Calu3 (cell line): ENCODE results near the gene STK4. TPM values are rescaled to one million over a fixed set of nuclear protein-coding genes. Genes with fewer than 3 reads are reported as not detected.

Experiments used
- BruUV-seq: library from RNA; stranded (reverse); fragments of 400-500 nt; replicated peaks from 2 replicates; lab custom pipeline; 2021; lab: Mats Ljungman, UMichigan
- CTCF ChIA-PET: fragments of 300-600 bp; sonication (Branson Sonifier 250); formaldehyde crosslinking; loops from one replicate; lab custom pipeline; 2022; ENCODE audit warnings: antibody characterized with exemption; lab: Charles Lee
- DNase-seq: peaks from one replicate; pipeline ENCODE4 v3.0.0; 2022
- H3K27ac Mint-ChIP-seq: one replicate; pipeline ENCODE4 v1.8.0; 2022; ENCODE audit warnings: mixed read lengths; ENCODE audit not compliant: unreplicated experiment
- H3K27me3 Mint-ChIP-seq: one replicate; pipeline ENCODE4 v1.8.0; 2022; ENCODE audit warnings: mixed read lengths; ENCODE audit not compliant: unreplicated experiment
- H3K36me3 Mint-ChIP-seq: one replicate; pipeline ENCODE4 v1.8.0; 2022; ENCODE audit warnings: mild to moderate bottlenecking, moderate library complexity, mixed read lengths; ENCODE audit not compliant: insufficient read depth, unreplicated experiment
- H3K4me1 Mint-ChIP-seq: one replicate; pipeline ENCODE4 v1.8.0; 2022; ENCODE audit warnings: mild to moderate bottlenecking, low read depth, mixed read lengths; ENCODE audit not compliant: unreplicated experiment
- H3K4me3 Mint-ChIP-seq: one replicate; pipeline ENCODE4 v1.8.0; 2022; ENCODE audit warnings: mild to moderate bottlenecking, low read depth, moderate library complexity, mixed read lengths; ENCODE audit not compliant: unreplicated experiment
- H3K9me3 Mint-ChIP-seq: one replicate; pipeline ENCODE4 v1.8.0; 2022; ENCODE audit warnings: low read depth, mixed read lengths; ENCODE audit not compliant: unreplicated experiment
- CTCF ChIP-seq: fragments of 200-600 bp; IDR thresholded peaks from one replicate; pipeline ENCODE4 v1.8.0; 2022; ENCODE audit warnings: antibody characterized with exemption; ENCODE audit not compliant: unreplicated experiment
- intact Hi-C: fragments of 100-400 bp; cut with micrococcal nuclease; formaldehyde crosslinking; loops from one replicate; pipeline ENCODE4 v1.10.0; 2022; ENCODE audit not compliant: unreplicated experiment
- total RNA-seq: library from RNA; stranded (reverse); gene quantifications from 2 replicates; pipeline ENCODE4 v1.2.3, GENCODE V29; 2022

Gene STK4
- total RNA-seq, 1 experiment from 2014 or later: 53.1 TPM

DNA sequence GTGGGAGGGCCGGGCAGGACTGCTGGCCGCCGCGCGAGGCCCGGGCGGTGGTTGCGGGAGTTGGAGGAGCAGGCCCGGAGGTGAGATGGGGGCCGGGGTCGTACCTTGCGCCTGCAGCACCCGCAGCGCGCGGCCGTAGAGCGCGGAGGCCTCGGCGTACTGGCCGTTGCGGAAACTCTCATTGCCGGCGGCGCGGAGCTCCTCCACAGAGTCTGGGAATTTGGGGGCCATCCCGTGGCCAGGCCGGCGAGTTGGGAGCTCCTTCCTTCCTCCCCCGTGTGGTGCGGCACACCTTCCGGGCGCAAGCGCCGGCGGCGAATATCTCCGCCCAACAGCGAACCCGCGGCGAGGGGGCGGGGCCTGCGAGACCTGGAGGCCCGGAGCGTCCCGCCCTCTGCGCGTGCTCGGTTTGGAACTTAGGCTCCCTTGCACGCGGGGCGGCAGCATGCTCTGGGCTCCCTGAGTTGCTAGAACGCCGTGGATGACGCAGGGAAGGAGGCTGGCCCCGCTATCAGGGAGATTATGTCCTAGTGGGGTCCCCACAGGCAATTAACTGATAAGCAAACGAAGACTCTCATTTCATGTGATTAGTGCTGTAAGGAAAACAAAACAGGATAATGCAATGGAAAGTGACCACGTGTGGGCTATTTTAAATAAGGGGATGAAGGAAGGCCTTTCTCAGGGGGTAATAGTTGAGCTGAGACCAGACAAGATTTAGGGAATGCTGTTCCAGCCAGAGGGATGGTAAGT lies 6.0 kb upstream of the STK4 start, which contains the start of gene TOMM34:
Gene TOMM34 (minus strand): TSS at position 295 of the 750 bp plus-strand sequence. CDS start 64 bp downstream, at position 231.
- Mint-ChIP-seq H3K27me3 (no peaks in the 10 kb centered on the region), H3K9me3 (no peaks in the 10 kb centered on the region), H3K4me1 (peaks cover 40% of the 10 kb centered on the region), H3K27ac (peak within 1 kb of the TSS; percentile 66), H3K4me3 (peak within 1 kb of the TSS; percentile 77), H3K36me3 (peaks cover 52% of the 10 kb centered on the region)
- no peak for TF ChIP-seq CTCF
- CTCF ChIA-PET: interaction anchor here (0.6 to 1.5 kb wide), 6 partner anchors 8 to 151 kb away, joined by 3 to 7 read pairs (median 3); partner anchors contain the start of gene YWHAB
- TSS peak; percentile 57 for BruUV-seq
- intact Hi-C loops: no loop called here
- DNase-seq: peak; percentile 99

GRCh38 chr20:44961011-44961869 lies 5.1 kb upstream of the STK4 start:
- BruUV-seq: no TSS peak
- no peak for DNase-seq
- Mint-ChIP-seq H3K27me3 (no peaks in the 10 kb centered on the region), H3K4me3 (no peak overlapping the region), H3K4me1 (peaks cover 46% of the 10 kb centered on the region), H3K27ac (no peak overlapping the region), H3K36me3 (peaks cover 53% of the 10 kb centered on the region), H3K9me3 (no peaks in the 10 kb centered on the region)
- intact Hi-C loops: no loop called here
- CTCF ChIA-PET: interaction anchor here (1.4 kb wide), 1 partner anchor 12 kb away, joined by 5 read pairs; no protein-coding TSS in a partner anchor
- no peak for TF ChIP-seq CTCF

DNA sequence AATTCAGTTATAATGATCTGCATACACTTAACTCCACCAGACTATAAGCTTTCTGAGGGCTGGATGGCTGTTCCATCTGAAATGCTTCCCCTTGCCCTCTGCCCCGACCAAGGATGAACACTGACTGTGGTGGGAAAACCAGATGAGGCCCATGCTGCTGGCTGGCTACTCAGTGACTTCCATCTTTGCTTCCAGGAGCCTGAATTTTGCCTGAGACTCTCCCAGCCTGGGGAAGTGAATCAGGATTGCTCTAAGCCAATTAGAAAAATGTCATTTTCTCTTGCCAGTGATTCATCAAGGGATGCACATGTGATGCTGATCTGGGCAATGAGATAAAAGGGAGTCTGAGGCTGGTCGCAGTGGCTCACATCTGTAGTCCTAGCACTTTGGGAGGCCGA lies 4.4 kb upstream of the STK4 start:
- Mint-ChIP-seq H3K27me3 (no peaks in the 10 kb centered on the region), H3K36me3 (peaks cover 53% of the 10 kb centered on the region), H3K9me3 (no peaks in the 10 kb centered on the region), H3K4me3 (no peak overlapping the region), H3K4me1 (peaks cover 49% of the 10 kb centered on the region), H3K27ac (no peak overlapping the region)
- CTCF ChIA-PET: no interaction called here
- DNase-seq: no peak
- intact Hi-C loops: no loop called here
- no peak for TF ChIP-seq CTCF
- no TSS peak for BruUV-seq

- H3K27me3 Mint-ChIP-seq: no peaks in the 10 kb centered on the region
- intact Hi-C loops: no loop called here
- no peaks in the 10 kb centered on the region for H3K9me3 Mint-ChIP-seq
- H3K27ac Mint-ChIP-seq: no peak overlapping the region
- H3K36me3 Mint-ChIP-seq: peaks cover 54% of the 10 kb centered on the region
- BruUV-seq: no TSS peak
- CTCF ChIA-PET: interaction anchor here (0.7 kb wide), 1 partner anchor 41 kb away, joined by 4 read pairs; no protein-coding TSS in a partner anchor
- peaks cover 55% of the 10 kb centered on the region for H3K4me1 Mint-ChIP-seq
- no peak for DNase-seq
- no peak for TF ChIP-seq CTCF
- no peak overlapping the region for H3K4me3 Mint-ChIP-seq
Observed at GRCh38 chr20:44962483-44962882, 3.8 kb upstream of the STK4 start.
